ENCODE data around the gene ERICH6.

The ERICH6 gene

GRCh38 chr3:150612494-150612893 is 91.2 kb downstream of the ERICH6 start:
- no peak for DNase-seq

- no peak for DNase-seq
Observed at GRCh38 chr3:150611666-150612065, 92.1 kb downstream of the ERICH6 start.

GRCh38 chr3:150610785-150611184 is 92.9 kb downstream of the ERICH6 start:
- DNase-seq, result no peak

GRCh38 chr3:150609988-150610387 is 93.7 kb downstream of the ERICH6 start:
- DNase-seq, result no peak
